Measurements from ENCODE around the gene OR10J5.
"Not testable (repeated sequence)": the region's sequence is repeated elsewhere in the genome, so short reads cannot be mapped to it uniquely, and the experiment has no call there.

OR10J5 gene, protein sequence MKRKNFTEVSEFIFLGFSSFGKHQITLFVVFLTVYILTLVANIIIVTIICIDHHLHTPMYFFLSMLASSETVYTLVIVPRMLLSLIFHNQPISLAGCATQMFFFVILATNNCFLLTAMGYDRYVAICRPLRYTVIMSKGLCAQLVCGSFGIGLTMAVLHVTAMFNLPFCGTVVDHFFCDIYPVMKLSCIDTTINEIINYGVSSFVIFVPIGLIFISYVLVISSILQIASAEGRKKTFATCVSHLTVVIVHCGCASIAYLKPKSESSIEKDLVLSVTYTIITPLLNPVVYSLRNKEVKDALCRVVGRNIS

DNA sequence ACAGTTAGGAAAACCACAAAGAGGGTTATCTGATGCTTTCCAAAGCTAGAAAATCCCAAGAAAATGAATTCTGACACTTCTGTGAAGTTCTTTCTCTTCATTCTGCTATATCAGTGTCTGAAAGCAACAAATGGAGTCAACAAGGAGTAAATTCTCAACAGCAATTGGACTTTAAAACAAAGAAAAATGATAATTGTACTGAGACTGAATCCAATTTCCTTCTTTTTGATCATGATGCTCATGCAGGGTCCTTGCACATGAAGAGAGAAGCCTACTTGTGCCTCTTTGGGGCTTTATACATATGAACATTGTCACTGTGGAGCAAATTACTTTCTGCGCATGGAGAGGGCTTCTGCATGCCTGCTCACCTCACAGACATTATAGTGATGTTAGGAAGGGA, at the start of gene OR10J5:
Gene OR10J5, minus strand, starts transcription at position 101 of the 400 bp plus-strand sequence. Its CDS starts 0 bp downstream, at position 101.
- DNase-seq = no peak

DNA sequence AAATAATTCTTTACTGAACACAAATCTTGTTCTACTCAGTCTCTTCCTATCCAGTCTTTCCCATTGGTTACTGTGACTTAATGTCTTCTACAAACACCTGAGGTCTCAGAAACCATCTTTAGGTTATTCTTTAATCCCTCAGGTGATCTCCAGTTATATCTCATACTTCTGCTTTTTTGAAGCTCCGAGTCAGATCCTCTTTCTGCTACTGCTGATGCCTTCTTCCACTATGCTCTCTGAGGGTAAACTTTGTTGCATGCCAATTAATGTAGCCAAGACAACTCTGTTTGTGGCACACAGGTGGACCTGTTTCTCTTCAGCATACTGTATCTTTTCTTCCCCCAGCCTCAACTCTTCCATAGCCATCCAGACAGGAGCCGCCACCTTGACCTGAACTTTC, 48.7 kb upstream of the OR10J5 start:
- DNase-seq = no peak

DNA sequence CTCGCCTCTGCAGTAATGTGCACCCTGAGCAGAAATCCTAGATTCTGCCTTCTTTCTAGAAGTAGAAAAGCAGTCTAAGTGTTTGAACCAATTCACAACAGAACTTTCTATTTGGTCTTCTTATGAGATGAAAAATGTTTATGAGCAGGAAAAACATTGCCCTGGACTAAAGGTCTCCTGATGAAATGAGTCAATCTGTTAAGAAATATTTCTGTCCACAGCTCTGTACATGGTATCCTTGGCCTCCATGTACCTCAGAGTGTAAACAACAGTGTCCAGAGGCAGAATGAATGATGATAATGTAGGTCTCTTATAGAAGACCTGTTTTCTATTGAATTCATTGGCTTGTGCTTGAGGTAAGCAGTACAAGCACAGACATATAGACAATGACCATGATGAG, 45.6 kb upstream of the OR10J5 start:
- no peak for DNase-seq

DNA sequence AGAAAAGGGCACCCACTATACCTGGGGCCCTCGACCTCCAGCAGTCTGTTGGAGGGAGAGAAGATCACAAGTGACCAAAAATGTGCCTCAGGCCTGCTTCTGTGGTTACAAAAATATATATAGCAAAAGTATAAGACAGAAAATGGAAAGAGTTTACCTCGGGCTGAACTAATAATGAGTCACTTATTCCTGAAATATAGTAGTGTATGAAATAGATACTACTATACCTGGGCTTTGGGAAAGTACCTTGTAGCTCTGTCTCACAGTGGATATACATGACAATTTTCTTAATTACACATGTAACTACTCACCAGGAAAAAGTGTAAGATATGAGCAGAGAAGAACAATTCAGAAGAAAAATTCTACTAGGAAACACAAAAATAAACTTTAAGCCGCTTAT, 44.5 kb upstream of the OR10J5 start:
- DNase-seq = no peak

DNA sequence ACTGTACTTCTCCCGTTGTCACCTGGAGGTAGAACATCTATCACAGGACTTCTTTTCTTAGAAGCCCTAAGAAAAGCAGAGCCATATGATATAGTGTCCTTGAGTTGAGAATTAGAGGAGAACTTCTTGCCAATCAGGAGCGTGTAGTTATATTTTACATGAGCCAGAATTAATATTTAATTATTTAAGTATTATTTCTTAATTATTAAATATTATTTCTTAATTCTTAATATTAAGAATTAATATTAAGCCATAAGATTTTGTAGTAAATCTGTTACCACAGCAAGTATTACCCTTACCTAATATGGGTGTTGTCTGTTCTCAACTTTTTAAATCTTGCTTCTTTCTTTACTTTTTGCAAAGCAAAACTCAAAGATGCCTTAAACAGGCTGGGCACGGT, 41.6 kb upstream of the OR10J5 start:
- no peak for DNase-seq

DNA sequence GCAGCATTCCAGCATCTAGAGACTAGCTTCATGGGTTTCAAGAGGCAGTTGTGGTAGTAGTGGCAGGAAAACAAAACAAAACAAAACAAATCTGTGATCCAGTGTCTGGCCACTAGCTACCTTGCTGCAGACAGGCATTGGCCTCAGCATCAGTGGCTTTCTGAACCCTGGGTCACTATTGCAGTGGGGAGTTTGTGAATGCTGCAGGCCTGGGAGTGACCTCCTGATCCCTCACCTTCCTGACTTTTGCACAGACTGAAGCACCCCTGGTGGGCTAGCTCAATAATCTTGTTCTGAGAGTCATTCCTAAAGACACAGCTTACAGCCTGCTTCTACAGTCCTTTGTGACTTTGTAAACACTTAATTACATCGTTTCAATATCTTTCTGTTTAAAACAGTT, 26.9 kb upstream of the OR10J5 start:
- DNase-seq = no peak

DNA sequence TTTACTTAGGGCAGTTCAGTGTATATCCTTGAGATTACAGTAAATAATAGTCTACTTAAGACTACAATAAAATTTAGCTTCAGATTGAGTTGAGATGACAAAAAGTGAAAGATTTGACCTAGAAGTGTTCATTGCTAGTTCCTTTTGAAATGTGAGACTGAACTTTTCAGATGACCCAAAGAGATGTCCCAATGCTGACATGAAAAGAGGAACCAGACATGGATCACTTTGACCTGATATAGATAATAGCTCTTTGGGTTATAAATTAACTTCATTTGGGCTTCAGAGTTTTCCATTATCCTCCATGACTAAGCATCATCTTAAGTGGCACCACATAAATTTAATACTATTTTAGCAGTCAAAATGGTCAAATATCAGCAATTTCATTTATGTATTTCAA, 25.7 kb upstream of the OR10J5 start:
- no peak for DNase-seq

DNA sequence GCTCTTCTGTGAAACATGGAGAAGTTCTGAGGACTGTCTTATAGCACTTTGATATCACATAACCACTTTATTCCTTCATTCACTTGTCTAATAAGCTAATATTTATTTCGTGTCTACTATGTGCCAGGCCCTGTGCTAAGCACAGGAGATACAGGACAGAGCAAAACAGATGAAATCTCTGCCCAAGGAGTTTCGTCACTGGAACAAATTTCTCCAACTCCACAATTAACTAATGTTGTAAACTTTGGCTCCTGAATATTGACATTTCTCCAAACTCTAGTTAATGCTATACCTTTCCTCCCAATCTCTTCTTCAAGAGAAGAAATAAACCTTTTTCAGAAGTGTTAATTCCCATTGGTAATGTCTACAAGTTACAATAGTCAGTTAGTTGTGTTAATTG, 24.8 kb upstream of the OR10J5 start:
- no peak for DNase-seq

DNA sequence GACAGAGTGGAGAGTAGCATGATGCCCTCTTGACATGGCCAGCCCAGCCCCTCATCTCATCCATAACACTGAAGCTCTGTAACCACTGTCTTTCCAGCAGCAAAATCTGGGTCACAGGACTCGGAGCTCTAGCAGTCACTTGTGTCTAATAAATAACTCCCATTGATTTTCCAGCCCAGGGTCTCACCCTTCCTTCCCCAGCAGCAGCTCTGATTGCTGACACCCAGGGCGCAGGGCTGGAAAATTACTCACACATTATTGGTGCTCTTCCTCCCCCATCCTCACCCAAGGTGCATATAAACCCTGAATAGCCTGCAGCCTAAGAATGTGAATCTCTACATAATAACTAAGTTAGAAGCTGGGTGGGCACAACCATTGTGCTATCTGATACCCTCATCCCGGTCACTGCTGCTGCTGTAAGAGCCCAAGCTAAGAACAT, 21.1 kb upstream of the OR10J5 start:
- DNase-seq = no peak

DNA sequence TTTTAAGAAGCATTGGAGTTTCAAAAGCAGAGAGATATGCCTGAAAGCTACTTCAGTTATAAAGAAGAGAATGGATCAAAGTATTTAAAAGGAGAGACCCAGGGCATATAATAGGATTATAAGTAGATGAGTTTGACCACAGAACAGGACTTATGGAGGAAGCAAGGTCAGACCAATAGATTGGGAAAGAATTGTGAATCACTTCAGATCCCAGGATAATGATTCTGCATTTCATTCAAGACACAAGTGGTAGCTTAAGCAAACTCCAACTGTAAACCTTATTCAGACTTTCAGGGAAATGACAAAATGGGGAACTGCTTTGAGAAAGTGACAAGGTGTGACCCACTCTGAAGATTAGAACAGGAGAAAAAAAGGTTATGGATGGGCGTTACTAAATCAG, 18.9 kb upstream of the OR10J5 start:
- DNase-seq = no peak

DNA sequence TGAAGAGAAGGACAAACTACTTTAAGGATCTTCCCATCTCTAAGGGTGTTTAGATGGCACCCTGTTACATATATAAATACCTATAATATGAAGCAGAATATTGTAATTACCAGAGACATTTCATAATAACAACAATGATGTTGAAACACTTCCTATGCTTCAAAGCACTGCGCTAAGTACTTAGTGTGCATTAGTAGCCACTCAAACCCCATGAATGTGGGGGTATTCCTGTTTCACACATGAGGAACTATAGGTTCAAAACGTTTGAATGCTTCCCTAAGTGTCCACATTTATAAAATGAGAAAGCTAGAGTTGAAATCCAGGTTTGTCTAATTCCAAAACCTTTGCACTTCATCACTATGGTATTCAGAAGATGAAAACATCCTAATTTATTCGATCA, 18.5 kb upstream of the OR10J5 start:
- no peak for DNase-seq

DNA sequence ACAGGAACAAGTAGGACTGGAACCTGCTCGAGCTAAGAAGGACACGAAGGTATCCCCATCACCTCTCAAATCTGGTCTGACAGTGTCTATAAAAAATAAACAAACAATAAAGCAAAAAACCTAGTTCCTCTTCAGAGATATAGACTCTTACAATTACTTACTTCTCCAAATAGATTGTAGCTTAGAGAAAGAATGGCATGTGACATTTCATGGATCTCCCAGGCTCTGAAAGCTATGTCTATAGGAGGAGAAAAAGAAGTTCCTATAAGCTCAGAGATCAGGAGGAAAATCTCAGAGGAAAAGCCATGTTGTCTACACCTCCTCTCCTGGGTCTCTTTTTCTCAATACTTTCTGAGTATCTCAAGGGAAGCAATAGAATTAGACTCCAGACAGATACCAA, 12.3 kb upstream of the OR10J5 start:
- DNase-seq = no peak

DNA sequence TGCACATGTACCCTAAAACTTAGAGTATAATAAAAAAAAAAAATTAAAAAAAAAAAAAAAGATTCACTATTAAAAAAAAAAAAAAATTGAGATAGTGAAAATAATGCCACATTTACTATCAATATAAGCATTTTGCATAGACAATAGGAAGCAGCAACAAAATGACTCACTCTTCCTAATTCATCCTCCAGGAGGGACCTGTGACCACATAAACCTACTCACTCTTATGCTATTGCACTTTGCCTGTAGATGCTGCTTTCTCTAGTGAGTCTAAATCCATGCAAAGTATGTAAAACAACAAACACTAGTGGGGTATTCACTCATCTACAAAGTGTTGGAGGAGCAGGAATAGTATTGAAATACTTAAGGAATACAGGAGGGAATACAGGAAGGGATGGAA, 2.9 kb downstream of the OR10J5 start:
- no peak for DNase-seq

DNA sequence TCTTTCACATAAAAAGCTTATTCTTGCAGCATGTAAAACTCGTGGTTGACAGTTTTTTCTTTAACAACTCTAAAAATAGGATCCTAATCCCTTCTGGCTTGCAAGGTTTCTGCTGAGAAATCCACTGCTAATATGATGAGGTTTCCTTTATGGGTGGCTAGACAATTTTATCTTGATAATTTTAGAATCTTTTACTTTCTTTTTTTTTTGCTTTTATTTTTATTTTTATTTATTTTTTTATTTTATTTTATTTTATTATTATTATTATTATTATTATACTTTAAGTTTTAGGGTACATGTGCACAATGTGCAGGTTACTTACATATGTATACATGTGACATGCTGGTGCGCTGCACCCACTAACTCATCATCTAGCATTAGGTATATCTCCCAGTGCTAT, 11.0 kb downstream of the OR10J5 start:
- DNase-seq = not testable (repeated sequence)

DNA sequence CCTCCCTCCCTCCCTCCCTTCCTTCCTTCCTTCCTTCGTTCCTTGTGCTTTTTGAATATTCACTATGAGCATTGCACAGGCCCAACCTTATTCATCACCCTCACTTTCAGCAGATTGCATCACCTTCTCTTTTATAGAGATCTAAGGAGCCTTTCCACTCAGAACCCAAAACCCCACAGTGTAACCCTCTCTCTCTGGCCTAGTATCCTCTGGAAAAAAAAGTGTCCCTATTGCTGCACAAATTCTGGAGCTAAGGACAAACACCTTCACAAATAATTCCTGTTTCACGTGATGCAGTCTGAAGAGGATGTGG, 25.6 kb downstream of the OR10J5 start:
- DNase-seq = no peak

DNA sequence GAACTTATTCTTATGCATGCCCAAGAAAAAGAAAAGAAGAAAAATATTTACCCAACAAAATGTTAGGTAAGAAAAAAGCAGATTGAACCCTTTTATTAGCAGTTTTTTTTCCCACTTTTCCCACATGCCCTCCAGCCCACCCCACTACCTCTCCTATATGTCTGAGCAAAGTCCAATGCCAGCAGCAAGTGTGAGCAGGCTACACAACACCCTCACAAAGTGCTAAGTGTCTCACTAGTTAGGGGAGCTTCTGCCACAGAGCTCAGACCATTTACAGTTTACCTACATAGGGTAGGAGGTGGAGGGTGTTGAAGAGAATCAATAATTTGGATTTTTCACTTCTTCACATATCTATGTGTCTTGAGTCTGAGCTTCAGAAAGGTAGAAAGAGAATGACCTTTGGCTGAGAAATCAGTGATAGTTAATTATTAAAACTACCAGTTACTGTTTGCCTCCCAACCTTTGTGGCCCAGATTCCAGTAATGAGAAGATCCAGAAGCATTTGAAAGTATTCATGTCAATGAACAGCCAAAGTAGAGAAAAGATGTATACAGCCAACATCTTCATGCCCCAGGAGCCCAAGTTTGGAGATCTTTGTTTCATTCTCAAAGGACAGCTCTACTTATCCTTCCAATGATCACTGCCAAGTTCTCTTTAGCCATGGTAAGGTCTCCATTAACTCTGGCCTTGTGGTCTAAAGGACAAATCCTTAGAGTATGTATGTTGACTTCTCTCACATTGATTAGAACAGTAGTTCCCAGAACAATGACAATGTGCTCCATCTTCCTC, 26.2 kb downstream of the OR10J5 start:
- DNase-seq = no peak

DNA sequence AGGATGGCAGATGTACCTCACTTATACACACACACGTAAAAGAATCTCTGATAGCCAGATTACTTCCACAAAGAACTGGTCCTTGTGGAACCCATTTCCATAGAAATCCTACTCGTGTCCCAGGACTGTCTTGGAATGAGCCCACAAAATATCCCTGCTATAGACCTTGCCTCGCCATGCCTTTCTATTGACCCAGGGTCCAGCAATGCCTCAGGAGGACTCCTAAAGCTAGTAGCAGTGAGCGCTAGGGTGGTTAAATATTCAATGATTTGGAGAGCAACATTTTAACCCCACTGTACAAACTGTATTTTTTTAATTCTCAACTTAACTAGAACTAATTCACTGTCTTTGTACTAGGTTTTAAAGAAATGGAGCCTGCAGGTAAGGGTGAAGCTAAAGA, 26.9 kb downstream of the OR10J5 start:
- no peak for DNase-seq

DNA sequence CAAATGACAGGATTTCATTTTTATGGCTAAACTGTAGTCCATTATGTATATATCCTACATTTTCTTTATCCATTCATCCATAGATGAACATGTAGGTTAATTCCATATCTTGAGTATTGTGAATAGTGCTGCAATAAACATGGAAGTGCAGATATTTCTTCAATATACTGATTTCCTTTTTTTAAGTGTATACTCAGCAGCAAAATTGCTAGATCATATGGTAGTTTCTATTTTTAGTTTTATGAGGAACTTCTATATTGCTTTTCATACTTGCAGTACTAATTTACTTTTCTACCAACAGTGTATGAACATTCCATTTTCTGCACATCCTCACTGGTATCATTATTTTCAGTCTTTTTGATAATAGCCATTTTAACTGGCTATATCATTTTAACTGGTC, 30.1 kb downstream of the OR10J5 start:
- no peak for DNase-seq

DNA sequence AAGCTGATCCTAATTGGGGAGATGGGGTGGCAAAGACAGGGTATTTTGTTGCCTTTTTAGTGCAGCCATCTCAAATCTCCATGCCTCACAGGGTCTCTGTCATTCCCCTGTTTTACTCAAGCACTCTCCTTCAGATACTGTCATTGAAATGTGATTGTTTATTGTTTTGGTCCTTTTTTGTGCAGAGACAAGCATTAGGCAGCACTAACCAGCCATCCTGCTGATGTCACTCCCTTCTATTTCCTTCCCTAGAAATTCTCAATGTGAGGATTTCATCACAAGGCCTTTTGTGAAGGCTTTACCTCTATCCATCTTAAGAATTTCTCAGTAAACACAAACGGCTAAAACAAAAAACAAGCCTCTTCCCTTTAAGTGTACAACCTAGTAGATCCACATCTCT, 34.7 kb downstream of the OR10J5 start:
- DNase-seq = no peak

DNA sequence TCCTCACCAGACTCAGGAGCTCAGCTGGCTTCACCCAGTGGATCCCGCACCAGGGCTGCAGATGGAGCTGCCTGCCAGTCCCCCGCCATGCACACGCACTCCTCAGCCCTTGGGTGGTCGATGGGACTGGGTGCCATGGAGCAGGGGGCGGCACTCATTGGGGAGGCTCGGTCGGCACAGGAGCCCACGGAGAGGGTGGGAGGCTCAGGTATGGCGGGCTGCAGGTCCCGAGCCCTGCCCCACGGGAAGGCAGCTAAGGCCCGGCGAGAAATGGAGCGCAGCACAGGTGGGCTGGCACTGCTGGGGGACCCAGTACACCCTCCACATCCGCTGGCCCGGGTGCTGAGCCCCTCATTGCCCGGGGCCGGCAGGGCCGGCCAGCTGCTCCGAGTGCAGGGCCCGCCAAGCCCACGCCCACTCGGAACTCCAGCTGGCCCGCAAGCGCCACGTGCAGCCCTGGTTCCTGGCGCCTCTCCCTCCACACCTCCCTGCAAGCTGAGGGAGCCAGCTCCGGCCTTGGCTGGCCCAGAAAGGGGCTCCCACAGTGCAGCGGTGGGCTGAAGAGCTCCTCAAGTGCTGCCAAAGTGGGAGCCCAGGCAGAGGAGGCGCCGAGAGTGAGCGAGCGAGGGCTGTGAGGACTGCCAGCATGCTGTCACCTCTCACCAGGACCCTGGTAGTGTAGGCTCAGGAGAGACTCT, 41.1 kb downstream of the OR10J5 start:
- not testable (repeated sequence) for DNase-seq

DNA sequence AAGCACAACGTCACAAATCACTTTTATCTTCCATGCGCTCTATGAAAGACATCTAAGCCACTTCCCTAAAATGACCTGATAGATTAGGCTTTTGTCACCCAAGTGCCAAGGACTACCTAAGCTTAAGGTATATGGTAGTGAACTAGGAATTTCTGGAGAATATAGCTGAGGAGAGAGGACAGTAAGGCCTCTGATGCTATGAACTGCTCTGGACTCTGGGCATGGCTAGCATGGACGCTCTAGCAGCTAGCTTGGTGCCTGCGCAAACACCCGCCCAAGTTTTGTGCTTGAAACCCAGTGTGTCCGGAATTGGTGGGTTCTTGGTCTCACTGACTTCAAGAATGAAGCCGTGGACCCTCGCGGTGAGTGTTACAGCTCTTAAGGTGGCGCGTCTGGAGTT, 42.5 kb downstream of the OR10J5 start:
- DNase-seq = no peak

DNA sequence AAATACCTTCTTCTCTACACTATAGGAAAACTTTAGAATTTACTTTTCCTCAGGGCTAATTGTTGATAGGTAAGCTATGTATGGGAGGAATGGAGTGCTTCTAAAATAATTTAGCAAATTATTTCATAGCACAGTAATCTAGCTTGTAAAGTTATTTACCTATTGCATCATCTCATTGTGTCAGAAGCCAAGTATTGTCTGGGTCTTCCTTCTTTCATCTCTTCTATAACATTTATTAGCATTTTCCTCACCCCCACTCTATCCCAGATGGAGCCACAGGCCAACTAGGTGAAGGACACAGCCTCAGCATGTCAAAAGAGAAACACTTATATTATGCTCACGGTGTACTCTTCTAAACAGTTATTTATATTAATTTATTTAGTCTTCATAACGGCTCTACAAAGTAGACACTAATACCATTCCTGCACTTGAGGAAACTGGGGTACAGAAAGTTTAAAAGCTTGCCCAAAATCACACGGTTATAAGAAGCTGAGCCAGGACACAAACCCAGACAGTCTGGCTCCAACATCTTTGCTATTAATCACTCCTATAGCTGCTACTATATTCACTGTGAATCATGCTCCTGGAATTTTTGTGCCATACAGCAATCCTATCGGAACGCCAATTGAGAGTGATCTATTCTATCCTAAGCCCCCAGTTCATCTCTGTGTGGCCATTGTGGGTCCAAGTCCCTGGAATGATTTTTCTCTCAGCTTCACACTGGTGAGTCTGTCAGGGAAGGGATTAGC, 43.1 kb downstream of the OR10J5 start:
- DNase-seq = no peak

Data from midbrain (tissue), 1 donor.